Stimulated activated CD8-positive, alpha-beta memory T cell treated with anti-CD3 and anti-CD28 coated beads, Interleukin-4, amount 100 ng/mL, for 24 hours (primary cell): Measurements from ENCODE around the gene CADPS2.

ENCODE experiments used
- DNase-seq: peaks from one replicate; pipeline ENCODE4 v3.0.0-alpha.2; 2020; ENCODE audit warnings: low read depth

The CADPS2 gene

GRCh38 chr7:122886357-122887081, at the start of gene CADPS2:
Gene CADPS2 (minus strand): TSS chr7:122886460. CDS start chr7:122886337, 123 bp downstream.
- no peak for DNase-seq

- DNase-seq: no peak
Observed at GRCh38 chr7:122935620-122936019, 49.4 kb upstream of the CADPS2 start.

GRCh38 chr7:122919643-122920181, 33.5 kb upstream of the CADPS2 start:
- DNase-seq: no peak

GRCh38 chr7:122914812-122915211, 28.6 kb upstream of the CADPS2 start:
- DNase-seq: no peak

- no peak for DNase-seq
Observed at GRCh38 chr7:122913608-122914007, 27.3 kb upstream of the CADPS2 start.

- DNase-seq: no peak
Observed at GRCh38 chr7:122902751-122903495, 16.7 kb upstream of the CADPS2 start.

- DNase-seq: no peak
Observed at GRCh38 chr7:122901250-122901649, 15.0 kb upstream of the CADPS2 start.

GRCh38 chr7:122896509-122896908, 10.2 kb upstream of the CADPS2 start:
- DNase-seq: no peak

- DNase-seq: no peak
Observed at GRCh38 chr7:122893486-122893885, 7.2 kb upstream of the CADPS2 start.

GRCh38 chr7:122889116-122889515, 2.9 kb upstream of the CADPS2 start:
- no peak for DNase-seq

- DNase-seq: no peak
Observed at GRCh38 chr7:122887848-122888247, 1.6 kb upstream of the CADPS2 start.

GRCh38 chr7:122887198-122887597, 938 bp upstream of the CADPS2 start:
- no peak for DNase-seq

- no peak for DNase-seq
Observed at GRCh38 chr7:122885583-122886356, 490 bp downstream of the CADPS2 start.

GRCh38 chr7:122884186-122884585, 2.1 kb downstream of the CADPS2 start:
- DNase-seq: no peak

- DNase-seq: no peak
Observed at GRCh38 chr7:122883049-122883680, 3.1 kb downstream of the CADPS2 start.

GRCh38 chr7:122881324-122881723, 4.9 kb downstream of the CADPS2 start:
- no peak for DNase-seq

GRCh38 chr7:122869260-122869659, 17.0 kb downstream of the CADPS2 start:
- no peak for DNase-seq

- no peak for DNase-seq
Observed at GRCh38 chr7:122867471-122867980, 18.7 kb downstream of the CADPS2 start.

GRCh38 chr7:122864838-122865237, 21.4 kb downstream of the CADPS2 start:
- DNase-seq: no peak

GRCh38 chr7:122864016-122864415, 22.2 kb downstream of the CADPS2 start:
- no peak for DNase-seq

- no peak for DNase-seq
Observed at GRCh38 chr7:122858320-122858719, 27.9 kb downstream of the CADPS2 start.

GRCh38 chr7:122850528-122850927, 35.7 kb downstream of the CADPS2 start:
- no peak for DNase-seq
